HG03108 (cell line): Measurements from ENCODE around the gene DLG2.
"Not testable (repeated sequence)": the region's sequence is repeated elsewhere in the genome, so short reads cannot be mapped to it uniquely, and the experiment has no call there.

Experiments
- ATAC-seq: cut with Tn5 transposase; IDR thresholded peaks from one replicate; pipeline ENCODE4 v1.9.1; 2021; ENCODE audit warnings: moderate library complexity; ENCODE audit not compliant: unreplicated experiment

The DLG2 gene

DNA sequence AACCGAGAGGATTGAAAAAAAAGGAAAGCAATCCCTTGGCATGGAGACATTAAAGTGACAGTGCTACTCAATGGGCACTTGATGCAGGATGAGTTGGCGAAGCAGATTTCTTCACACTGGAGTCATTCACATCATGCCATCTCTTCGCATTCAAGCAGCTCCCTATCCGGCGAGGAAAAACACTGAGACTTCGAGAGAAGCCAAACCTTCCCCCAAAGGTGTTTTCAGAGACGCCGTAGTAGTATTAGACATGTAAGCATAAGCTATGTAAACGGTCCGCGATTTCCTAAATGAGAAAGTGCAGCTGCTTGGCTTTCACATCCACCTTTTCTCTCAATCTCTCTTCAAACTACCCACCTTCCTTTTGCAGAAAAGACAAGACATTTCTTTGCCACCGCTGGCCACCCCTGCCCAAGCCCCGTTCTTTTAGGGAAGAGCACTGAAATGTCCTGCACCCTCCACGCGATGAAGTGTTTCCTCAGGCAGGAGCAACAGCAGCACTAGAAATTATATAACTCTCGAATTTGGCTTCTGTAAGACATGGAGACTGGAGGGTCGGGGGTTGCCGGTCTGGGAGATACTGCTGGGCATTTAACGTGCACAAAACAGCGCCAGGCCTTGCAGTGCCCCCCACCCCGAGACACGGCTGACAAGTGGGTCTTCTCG is at the start of gene DLG2:
TSS of gene DLG2 (minus strand) at position 13 of the 666 bp plus-strand sequence.
- no peak for ATAC-seq

GRCh38 chr11:85673393-85673792 is 46.2 kb upstream of the DLG2 start:
- ATAC-seq = no peak

GRCh38 chr11:85672105-85672902 is 45.2 kb upstream of the DLG2 start:
- no peak for ATAC-seq

- not testable (repeated sequence) for ATAC-seq
These were observed 44.0 kb upstream of the DLG2 start for GRCh38 chr11:85670949-85671663.

DNA sequence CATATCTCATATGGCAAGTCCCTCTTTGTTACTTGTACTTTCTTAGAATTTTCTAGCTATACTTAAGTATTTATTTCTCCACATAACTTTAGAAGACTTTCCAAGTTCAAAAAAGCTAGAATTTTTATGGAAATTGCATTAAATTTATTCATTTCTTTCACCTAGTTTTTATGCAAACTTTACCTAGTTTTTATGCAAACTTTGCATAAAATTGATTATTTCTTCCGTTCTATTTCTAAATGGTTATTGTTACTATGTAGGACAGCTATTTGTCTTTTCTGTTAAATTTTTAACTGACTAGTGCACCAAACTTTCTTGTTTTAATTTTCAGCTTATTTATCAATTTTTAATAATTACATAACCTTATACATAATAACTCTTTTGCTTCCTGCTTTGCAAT is 41.0 kb upstream of the DLG2 start:
- no peak for ATAC-seq

DNA sequence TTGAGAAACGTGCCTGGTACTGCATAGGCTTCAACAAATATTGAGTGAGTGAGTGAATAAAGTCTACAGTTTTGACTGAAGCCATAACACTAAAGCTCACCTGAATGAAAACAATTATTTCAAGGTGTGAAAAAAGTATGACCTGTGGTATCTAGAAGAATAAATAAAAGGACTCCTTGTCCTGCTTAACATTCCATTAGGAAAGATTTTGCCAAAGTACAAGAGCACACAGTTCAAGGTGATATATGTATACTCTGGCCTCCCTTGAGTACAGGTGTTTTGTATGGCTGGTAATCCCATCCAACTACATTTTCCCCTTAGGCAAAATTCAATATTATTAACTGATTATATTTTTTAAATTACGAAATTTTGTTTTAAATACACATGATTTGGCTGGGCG is 39.5 kb upstream of the DLG2 start:
- ATAC-seq = no peak

- ATAC-seq = no peak
These were observed 38.6 kb upstream of the DLG2 start for GRCh38 chr11:85665733-85666132.

- ATAC-seq = peak; percentile 90
These were observed 37.7 kb upstream of the DLG2 start, which contains the start of gene CREBZF for GRCh38 chr11:85664615-85665481. TSS of gene CREBZF (minus strand) at chr11:85665129. CDS start at chr11:85664875, 254 bp downstream.

- ATAC-seq = peak; percentile 66
These were observed 36.8 kb upstream of the DLG2 start for GRCh38 chr11:85663753-85664614.

DNA sequence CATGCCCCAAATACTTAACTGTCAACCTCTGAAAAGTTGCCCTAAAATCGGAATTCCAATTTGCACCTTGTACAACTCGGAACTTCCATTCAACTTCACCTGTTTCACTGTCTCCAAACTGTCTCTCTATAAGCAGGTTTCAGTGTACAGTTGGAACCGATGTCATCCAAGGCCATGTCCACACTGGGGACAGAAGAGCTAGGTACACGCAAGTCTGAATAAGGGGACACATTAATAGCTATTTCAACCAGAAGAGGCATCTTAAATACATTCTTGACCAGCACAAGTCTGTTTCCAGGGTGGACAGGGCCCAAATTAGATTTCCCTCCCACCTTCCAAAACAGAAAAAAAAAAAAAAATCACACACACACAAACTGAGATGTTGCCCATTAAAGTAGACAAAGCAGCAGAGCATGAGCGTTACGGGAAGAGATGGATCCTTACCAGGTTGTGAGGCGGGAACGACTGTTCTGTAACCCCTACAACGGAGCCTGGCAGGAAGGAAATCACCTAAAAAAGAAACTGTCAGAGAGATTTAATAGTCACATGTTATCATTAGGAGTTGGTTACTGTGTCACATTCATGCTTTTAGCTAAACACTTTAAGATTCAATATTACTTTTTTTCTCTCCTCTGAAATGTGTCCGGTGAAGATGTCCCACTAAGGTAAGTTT is 36.1 kb upstream of the DLG2 start:
- ATAC-seq = no peak

- ATAC-seq = no peak
These were observed 35.0 kb upstream of the DLG2 start for GRCh38 chr11:85661972-85662664.

- no peak for ATAC-seq
These were observed 31.0 kb upstream of the DLG2 start for GRCh38 chr11:85658180-85658579.

- no peak for ATAC-seq
These were observed 29.6 kb upstream of the DLG2 start for GRCh38 chr11:85656777-85657176.

GRCh38 chr11:85654343-85654742 is 27.2 kb upstream of the DLG2 start:
- not testable (repeated sequence) for ATAC-seq

- no peak for ATAC-seq
These were observed 25.8 kb upstream of the DLG2 start for GRCh38 chr11:85652786-85653447.

GRCh38 chr11:85651118-85651517 is 24.0 kb upstream of the DLG2 start:
- no peak for ATAC-seq

- ATAC-seq = peak; percentile 100
These were observed 20.6 kb upstream of the DLG2 start, which contains the start of gene TMEM126A for GRCh38 chr11:85647604-85648299. TSS of gene TMEM126A (plus strand) at chr11:85647967. CDS start at chr11:85650256, 2,289 bp downstream.
